KMS-11 (cell line): ENCODE data around the gene GPLD1.

Source experiments
- H2AFZ ChIP-seq: fragments of 200-600 bp; sonication (generic); 2 replicates; pipeline ENCODE4 v1.6.1; 2016; ENCODE audit warnings: antibody characterized with exemption, mixed run types, low read depth
- H3K27ac ChIP-seq: fragments of 200-600 bp; sonication (generic); 2 replicates; pipeline ENCODE4 v1.6.1; 2016; ENCODE audit warnings: mild to moderate bottlenecking, mixed run types
- H3K27me3 ChIP-seq: fragments of 200-600 bp; sonication (generic); 2 replicates; pipeline ENCODE4 v1.6.1; 2017; ENCODE audit warnings: mild to moderate bottlenecking, low read depth, mixed run types, moderate library complexity; ENCODE audit not compliant: insufficient read depth
- H3K36me3 ChIP-seq: fragments of 200-600 bp; sonication (generic); 2 replicates; pipeline ENCODE4 v1.6.1; 2017; ENCODE audit warnings: mild to moderate bottlenecking, mixed run types; ENCODE audit not compliant: insufficient read depth
- H3K4me1 ChIP-seq: fragments of 200-600 bp; sonication (generic); 2 replicates; pipeline ENCODE4 v1.6.1; 2016; ENCODE audit warnings: mild to moderate bottlenecking, low read depth, mixed run types; ENCODE audit not compliant: poor library complexity, severe bottlenecking
- H3K4me2 ChIP-seq: fragments of 200-600 bp; sonication (generic); 2 replicates; pipeline ENCODE4 v1.7.0; 2016; ENCODE audit warnings: mild to moderate bottlenecking, mixed run types
- H3K4me3 ChIP-seq: fragments of 200-600 bp; sonication (generic); IDR thresholded peaks from 2 replicates; pipeline ENCODE4 v1.6.1; 2017; ENCODE audit warnings: low read depth, low read length, mixed read lengths; ENCODE audit not compliant: insufficient read depth
- H3K79me2 ChIP-seq: fragments of 200-600 bp; sonication (generic); 2 replicates; pipeline ENCODE4 v1.6.1; 2016; ENCODE audit warnings: low read depth, mixed run types; ENCODE audit not compliant: insufficient read depth
- H3K9ac ChIP-seq: fragments of 200-600 bp; sonication (generic); 2 replicates; pipeline ENCODE4 v1.6.1; 2016; ENCODE audit warnings: mild to moderate bottlenecking, mixed run types
- H4K20me1 ChIP-seq: fragments of 200-600 bp; sonication (generic); 2 replicates; pipeline ENCODE4 v1.6.1; 2016; ENCODE audit warnings: mild to moderate bottlenecking, mixed run types; ENCODE audit not compliant: insufficient read depth
- CTCF ChIP-seq: fragments of 200-600 bp; sonication (generic); conservative IDR thresholded peaks from 2 replicates; pipeline ENCODE4 v1.6.1; 2017; ENCODE audit warnings: low read depth, mild to moderate bottlenecking, antibody characterized with exemption, low read length, moderate library complexity, mixed read lengths

GPLD1 gene

GRCh38 chr6:24445704-24446103 lies 43.7 kb downstream of the GPLD1 start:
- no peaks in the 10 kb centered on the region for H3K27me3 ChIP-seq
- no peak for TF ChIP-seq CTCF
- H2AFZ ChIP-seq, result no peak overlapping the region
- no peak overlapping the region for H3K9ac ChIP-seq
- H3K27ac ChIP-seq, result no peak overlapping the region
- no peaks in the 10 kb centered on the region for H3K79me2 ChIP-seq
- no peak overlapping the region for H3K4me2 ChIP-seq
- H4K20me1 ChIP-seq, result no peaks in the 10 kb centered on the region
- peaks cover 10% of the 10 kb centered on the region for H3K4me1 ChIP-seq
- no peak overlapping the region for H3K4me3 ChIP-seq
- H3K36me3 ChIP-seq, result no peaks in the 10 kb centered on the region

- H3K4me3 ChIP-seq, result no peak overlapping the region
- H3K4me2 ChIP-seq, result no peak overlapping the region
- no peak overlapping the region for H3K9ac ChIP-seq
- no peak overlapping the region for H3K27ac ChIP-seq
- no peaks in the 10 kb centered on the region for H3K79me2 ChIP-seq
- no peak overlapping the region for H2AFZ ChIP-seq
- H3K4me1 ChIP-seq, result peaks cover 21% of the 10 kb centered on the region
- no peaks in the 10 kb centered on the region for H3K27me3 ChIP-seq
- no peaks in the 10 kb centered on the region for H4K20me1 ChIP-seq
- no peak for TF ChIP-seq CTCF
- H3K36me3 ChIP-seq, result no peaks in the 10 kb centered on the region
Measured at GRCh38 chr6:24444588-24444987, 44.8 kb downstream of the GPLD1 start.

GRCh38 chr6:24441599-24441904 lies 47.8 kb downstream of the GPLD1 start:
- H3K4me3 ChIP-seq, result no peak overlapping the region
- H2AFZ ChIP-seq, result no peak overlapping the region
- H3K27ac ChIP-seq, result no peak overlapping the region
- no peaks in the 10 kb centered on the region for H3K36me3 ChIP-seq
- H3K27me3 ChIP-seq, result no peaks in the 10 kb centered on the region
- no peaks in the 10 kb centered on the region for H3K79me2 ChIP-seq
- H3K9ac ChIP-seq, result no peak overlapping the region
- H3K4me1 ChIP-seq, result peaks cover 28% of the 10 kb centered on the region
- H4K20me1 ChIP-seq, result no peaks in the 10 kb centered on the region
- H3K4me2 ChIP-seq, result no peak overlapping the region
- TF ChIP-seq CTCF, result no peak

- H3K4me1 ChIP-seq, result peaks cover 28% of the 10 kb centered on the region
- no peaks in the 10 kb centered on the region for H3K27me3 ChIP-seq
- no peak for TF ChIP-seq CTCF
- no peak overlapping the region for H3K9ac ChIP-seq
- H4K20me1 ChIP-seq, result no peaks in the 10 kb centered on the region
- H3K4me2 ChIP-seq, result no peak overlapping the region
- H2AFZ ChIP-seq, result no peak overlapping the region
- H3K4me3 ChIP-seq, result no peak overlapping the region
- H3K36me3 ChIP-seq, result no peaks in the 10 kb centered on the region
- no peak overlapping the region for H3K27ac ChIP-seq
- H3K79me2 ChIP-seq, result no peaks in the 10 kb centered on the region
Measured at GRCh38 chr6:24440897-24441598, 48.3 kb downstream of the GPLD1 start.
